Measurements from ENCODE around the gene PLXDC2. TPM values are rescaled to one million over a fixed set of nuclear protein-coding genes. Genes with fewer than 3 reads are reported as not detected.

PLXDC2 gene
- total and polyA plus RNA-seq, 2 experiments from 2014 or later, result 39.9 to 52.2 TPM

GRCh38 chr10:20128811-20129210 is 312.6 kb downstream of the PLXDC2 start:
- Histone ChIP-seq H3K27ac (no peak overlapping the region), H3K27me3 (no peaks in the 10 kb centered on the region), H4K20me1 (ENCODE audit: insufficient read depth, poor library complexity, severe bottlenecking) (no peaks in the 10 kb centered on the region), H3K9me2 (replicated peaks; ENCODE audit: insufficient read depth) (no peaks in the 10 kb centered on the region), H2AFZ (no peak overlapping the region), H3K4me1 (ENCODE audit: insufficient read depth) (no peaks in the 10 kb centered on the region), H3K4me3 (no peak overlapping the region), H3K79me2 (peaks cover 3% of the 10 kb centered on the region), H3K9me3 (ENCODE audit: low read depth) (no peaks in the 10 kb centered on the region), H3K36me3 (replicated peaks; ENCODE audit: insufficient read depth, low read depth) (no peaks in the 10 kb centered on the region), H3K4me2 (no peak overlapping the region)
- 98% methylated on average over 2 of the region's 2 CpGs for WGBS (ENCODE audit: low lambda C conversion rate, missing lambda C conversion rate)
- no peak for DNase-seq (ENCODE audit: low spot score)
- TF ChIP-seq EZH2phosphoT487 (IDR thresholded peaks at IDR 0.05; ENCODE audit: low read depth, severe bottlenecking, unreplicated experiment) (no peak), CTCF (IDR thresholded peaks at IDR 0.05; ENCODE audit: poor library complexity) (no peak), EZH2 (IDR thresholded peaks at IDR 0.05; ENCODE audit: borderline replicate concordance) (no peak)

- Histone ChIP-seq H3K4me2 (no peak overlapping the region), H3K4me3 (no peak overlapping the region), H3K79me2 (peaks cover 3% of the 10 kb centered on the region), H3K4me1 (ENCODE audit: insufficient read depth) (no peaks in the 10 kb centered on the region), H4K20me1 (ENCODE audit: insufficient read depth, poor library complexity, severe bottlenecking) (no peaks in the 10 kb centered on the region), H3K9me3 (ENCODE audit: low read depth) (no peaks in the 10 kb centered on the region), H3K27me3 (no peaks in the 10 kb centered on the region), H3K27ac (no peak overlapping the region), H2AFZ (no peak overlapping the region), H3K36me3 (replicated peaks; ENCODE audit: insufficient read depth, low read depth) (no peaks in the 10 kb centered on the region), H3K9me2 (replicated peaks; ENCODE audit: insufficient read depth) (no peaks in the 10 kb centered on the region)
- no peak for DNase-seq (ENCODE audit: low spot score)
- TF ChIP-seq EZH2 (IDR thresholded peaks at IDR 0.05; ENCODE audit: borderline replicate concordance) (no peak), CTCF (IDR thresholded peaks at IDR 0.05; ENCODE audit: poor library complexity) (no peak), EZH2phosphoT487 (IDR thresholded peaks at IDR 0.05; ENCODE audit: low read depth, severe bottlenecking, unreplicated experiment) (no peak)
- 93% methylated on average over 2 of the region's 2 CpGs for WGBS (ENCODE audit: low lambda C conversion rate, missing lambda C conversion rate)
Observed at GRCh38 chr10:20132816-20133215, 316.6 kb downstream of the PLXDC2 start.

- no peaks in the 10 kb centered on the region for H3K9me2 ChIP-seq (replicated peaks; ENCODE audit: insufficient read depth)
- H3K4me2 ChIP-seq, result no peak overlapping the region
- no peak overlapping the region for H2AFZ ChIP-seq
- no peak for TF ChIP-seq CTCF (IDR thresholded peaks at IDR 0.05; ENCODE audit: poor library complexity)
- TF ChIP-seq EZH2phosphoT487 (IDR thresholded peaks at IDR 0.05; ENCODE audit: low read depth, severe bottlenecking, unreplicated experiment), result no peak
- TF ChIP-seq EZH2 (IDR thresholded peaks at IDR 0.05; ENCODE audit: borderline replicate concordance), result no peak
- 94% methylated on average over 2 of the region's 2 CpGs for WGBS (ENCODE audit: low lambda C conversion rate, missing lambda C conversion rate)
- no peaks in the 10 kb centered on the region for H3K36me3 ChIP-seq (replicated peaks; ENCODE audit: insufficient read depth, low read depth)
- DNase-seq (ENCODE audit: low spot score), result no peak
- no peaks in the 10 kb centered on the region for H3K27me3 ChIP-seq
- H3K27ac ChIP-seq, result no peak overlapping the region
- H4K20me1 ChIP-seq (ENCODE audit: insufficient read depth, poor library complexity, severe bottlenecking), result no peaks in the 10 kb centered on the region
- H3K79me2 ChIP-seq, result peaks cover 3% of the 10 kb centered on the region
- no peaks in the 10 kb centered on the region for H3K9me3 ChIP-seq (ENCODE audit: low read depth)
- H3K4me3 ChIP-seq, result no peak overlapping the region
- H3K4me1 ChIP-seq (ENCODE audit: insufficient read depth), result no peaks in the 10 kb centered on the region
Observed at GRCh38 chr10:20133669-20134189, 317.5 kb downstream of the PLXDC2 start.

GRCh38 chr10:20142311-20142710 is 326.1 kb downstream of the PLXDC2 start:
- H3K9me3 ChIP-seq (ENCODE audit: low read depth), result no peaks in the 10 kb centered on the region
- no peak overlapping the region for H3K4me3 ChIP-seq
- no peak overlapping the region for H2AFZ ChIP-seq
- no peaks in the 10 kb centered on the region for H3K4me1 ChIP-seq (ENCODE audit: insufficient read depth)
- H3K27me3 ChIP-seq, result no peaks in the 10 kb centered on the region
- no peaks in the 10 kb centered on the region for H3K9me2 ChIP-seq (replicated peaks; ENCODE audit: insufficient read depth)
- no peak for TF ChIP-seq EZH2phosphoT487 (IDR thresholded peaks at IDR 0.05; ENCODE audit: low read depth, severe bottlenecking, unreplicated experiment)
- no peak for TF ChIP-seq EZH2 (IDR thresholded peaks at IDR 0.05; ENCODE audit: borderline replicate concordance)
- no peak for TF ChIP-seq CTCF (IDR thresholded peaks at IDR 0.05; ENCODE audit: poor library complexity)
- H3K79me2 ChIP-seq, result no peaks in the 10 kb centered on the region
- H3K27ac ChIP-seq, result no peak overlapping the region
- no peak for DNase-seq (ENCODE audit: low spot score)
- no peaks in the 10 kb centered on the region for H4K20me1 ChIP-seq (ENCODE audit: insufficient read depth, poor library complexity, severe bottlenecking)
- H3K36me3 ChIP-seq (replicated peaks; ENCODE audit: insufficient read depth, low read depth), result no peaks in the 10 kb centered on the region
- no peak overlapping the region for H3K4me2 ChIP-seq

All from hepatocyte (in vitro differentiated cells).